ENCODE measurements around the gene VPS13D. TPM values are rescaled to one million over a fixed set of nuclear protein-coding genes. Genes with fewer than 3 reads are reported as not detected.

The VPS13D gene
- total and polyA plus RNA-seq, 2 experiments from 2014 or later, result 10.7 to 34.9 TPM

- TF ChIP-seq CTCF (conservative IDR thresholded peaks at IDR 0.05; ENCODE audit: low read depth in 2 of 2) (no peak), EZH2 (IDR thresholded peaks at IDR 0.05; ENCODE audit: low read depth, unreplicated experiment) (no peak), NANOG (IDR thresholded peaks at IDR 0.05; ENCODE audit: borderline replicate concordance) (no peak), CREB1 (CRISPR knock-in tag; IDR thresholded peaks at IDR 0.05; ENCODE audit: low read depth) (no peak), EZH2phosphoT487 (IDR thresholded peaks at IDR 0.05; ENCODE audit: unreplicated experiment) (no peak), ZNF462 (CRISPR knock-in tag; IDR thresholded peaks at IDR 0.05) (no peak)
Observed at GRCh38 chr1:12475530-12475934, 245.7 kb downstream of the VPS13D start (continued).

- Histone ChIP-seq H3K4me1 (ENCODE audit: insufficient read depth) (peaks cover 9% of the 10 kb centered on the region), H3K27ac (ENCODE audit: low read depth) (no peak overlapping the region), H3K27me3 (ENCODE audit: insufficient read depth) (no peaks in the 10 kb centered on the region), H4K20me1 (replicated peaks; ENCODE audit: insufficient read depth) (no peaks in the 10 kb centered on the region; the same call in 1 of the 2 replicates), H3F3A (replicated peaks; ENCODE audit: low read depth) (no peaks in the 10 kb centered on the region), H2AFZ (no peak overlapping the region), H3K9me2 (ENCODE audit: insufficient read depth) (0 out of 2 replicates have a peak, but pooled peaks cover 4% of the 10 kb centered on the region), H3K36me3 (ENCODE audit: insufficient read depth) (peaks cover 11% of the 10 kb centered on the region), H3K4me3 (no peak overlapping the region), H3K79me2 (replicated peaks; ENCODE audit: insufficient read depth) (no peaks in the 10 kb centered on the region), H3K4me2 (no peak overlapping the region)
- no peak for TF ChIP-seq NANOG (IDR thresholded peaks at IDR 0.05; ENCODE audit: borderline replicate concordance)
- no peak for TF ChIP-seq ZNF331 (CRISPR knock-in tag; IDR thresholded peaks at IDR 0.05; ENCODE audit: low read depth)
- TF ChIP-seq EZH2phosphoT487 (IDR thresholded peaks at IDR 0.05; ENCODE audit: unreplicated experiment), result no peak
- no peak for TF ChIP-seq JUNB (IDR thresholded peaks at IDR 0.05; ENCODE audit: unreplicated experiment)
- TF ChIP-seq STAT1 (IDR thresholded peaks at IDR 0.05; ENCODE audit: unreplicated experiment), result no peak
- TF ChIP-seq EZH2 (IDR thresholded peaks at IDR 0.05; ENCODE audit: low read depth, unreplicated experiment), result no peak
- H3K4me1 Mint-ChIP-seq, result peaks cover 12% of the 10 kb centered on the region
- H3K27ac Mint-ChIP-seq, result no peak overlapping the region
- H3K9me3 Mint-ChIP-seq, result peaks cover 21% of the 10 kb centered on the region
- DNase-seq (ENCODE audit: low spot score) (no peak), ATAC-seq (no peak)
- peaks cover 27% of the 10 kb centered on the region for H3K36me3 Mint-ChIP-seq (ENCODE audit: low read depth)
- H3K27me3 Mint-ChIP-seq (ENCODE audit: insufficient read depth, low read depth, poor library complexity), result no peaks in the 10 kb centered on the region
- no peak overlapping the region for H3K4me3 Mint-ChIP-seq
Observed at GRCh38 chr1:12475947-12476346, 246.1 kb downstream of the VPS13D start.

Data from GM23338 (cell line).